CD4-positive, CD25-positive, alpha-beta regulatory T cell (primary cell): ENCODE results near the gene TPM1. TPM values are rescaled to one million over a fixed set of nuclear protein-coding genes. Genes with fewer than 3 reads are reported as not detected.
A peak's percentile ranks its signal among the peaks of the same experiment; 100 is the strongest.
"Not testable (repeated sequence)": the region's sequence is repeated elsewhere in the genome, so short reads cannot be mapped to it uniquely, and the experiment has no call there.

ENCODE experiments used
- ATAC-seq, 2 donors: fragments of 150-1000 bp; cut with Tn5 transposase; one replicate each; pipeline ENCODE4 v1.10.0; 2021; ENCODE audit warnings: low read depth in 2 of 2, moderate number of reproducible peaks in 2 of 2, moderate library complexity in 1 of 2
- DNase-seq, 3 donors: peaks; one replicate each; pipeline versions ENCODE4 v3.0.0 to v3.0.0-alpha.2; 2012 to 2022; ENCODE audit warnings: mixed read lengths in 1 of 3
- H3K27ac ChIP-seq: one replicate; pipeline ENCODE4 v1.7.0; 2013; ENCODE audit warnings: mild to moderate bottlenecking, low read length; ENCODE audit not compliant: insufficient read depth, poor library complexity, severe bottlenecking
- H3K27me3 ChIP-seq: one replicate; pipeline ENCODE4 v1.7.0; 2013; ENCODE audit warnings: low read length; ENCODE audit not compliant: control insufficient read depth, insufficient read depth
- H3K36me3 ChIP-seq: one replicate; pipeline ENCODE4 v1.7.0; 2013; ENCODE audit warnings: mild to moderate bottlenecking, low read length, moderate library complexity; ENCODE audit not compliant: control insufficient read depth, insufficient read depth
- H3K4me1 ChIP-seq: 2 replicates; pipeline ENCODE4 v1.7.0; 2013; ENCODE audit warnings: mild to moderate bottlenecking, low read length; ENCODE audit not compliant: insufficient read depth, control insufficient read depth, poor library complexity, severe bottlenecking
- H3K4me3 ChIP-seq: one replicate; pipeline ENCODE4 v1.7.0; 2013; ENCODE audit warnings: low read depth, mild to moderate bottlenecking, low read length, moderate library complexity
- H3K9me3 ChIP-seq, 2 experiments: 1 replicate in 1 of 2; 2 replicates in 1 of 2; pipeline ENCODE4 v1.7.0; 2013; ENCODE audit warnings: low read length in 2 of 2, mild to moderate bottlenecking in 1 of 2, moderate library complexity in 1 of 2; ENCODE audit not compliant: control insufficient read depth in 2 of 2
- H3K27ac Mint-ChIP-seq, 3 donors: one replicate each; pipeline ENCODE4 v1.8.0; 2020 to 2022; ENCODE audit warnings: mild to moderate bottlenecking in 3 of 3, mixed read lengths in 3 of 3, moderate library complexity in 2 of 3
- H3K27me3 Mint-ChIP-seq: one replicate; pipeline ENCODE4 v1.8.0; 2022; ENCODE audit warnings: mild to moderate bottlenecking, mixed read lengths
- H3K36me3 Mint-ChIP-seq: one replicate; pipeline ENCODE4 v1.8.0; 2020; ENCODE audit warnings: mixed read lengths
- H3K4me1 Mint-ChIP-seq, 4 donors: one replicate each; pipeline ENCODE4 v1.8.0; 2020 to 2022; ENCODE audit warnings: mixed read lengths in 4 of 4, mild to moderate bottlenecking in 1 of 4
- H3K4me3 Mint-ChIP-seq, 4 donors: one replicate each; pipeline ENCODE4 v1.8.0; 2020 to 2022; ENCODE audit warnings: mild to moderate bottlenecking in 4 of 4, mixed read lengths in 4 of 4, moderate library complexity in 3 of 4
- H3K9me3 Mint-ChIP-seq, 7 donors: one replicate each; pipeline ENCODE4 v1.8.0; 2020 to 2022; ENCODE audit warnings: mixed read lengths in 7 of 7, mild to moderate bottlenecking in 3 of 7, moderate library complexity in 2 of 7
- polyA plus RNA-seq, 4 donors: library from polyadenylated mRNA; unstranded; fragments of 300-500 nt; fragmentation: Illumina TruSeq; gene quantifications; one replicate each; pipeline ENCODE4 v1.2.3, GENCODE V29; 2021
- total RNA-seq: library from RNA; stranded (reverse); gene quantifications from one replicate; pipeline ENCODE4 v1.2.3, GENCODE V29; 2022

TPM1 gene
- total and polyA plus RNA-seq, 5 donors from 2014 or later, result 7.2 to 12.1 (median 11.0) TPM

GRCh38 chr15:63091679-63092446, 49.3 kb downstream of the TPM1 start:
- Histone ChIP-seq H3K9me3 (no peaks in the 10 kb centered on the region), H3K27ac (no peak overlapping the region), H3K36me3 (no peaks in the 10 kb centered on the region), H3K27me3 (no peaks in the 10 kb centered on the region), H3K4me3 (no peak overlapping the region), H3K4me1 (no peaks in the 10 kb centered on the region)
- Mint-ChIP-seq H3K4me3 (no peak overlapping the region), H3K4me1 (peaks cover 0 to 4% (median 0%) of the 10 kb centered on the region in 4 donors), H3K27ac (peak overlapping the region in 1 of 3 donors; percentile 32), H3K9me3 (no peaks in the 10 kb centered on the region), H3K27me3 (peaks cover 6% of the 10 kb centered on the region), H3K36me3 (no peaks in the 10 kb centered on the region)
- ATAC-seq (no peak), DNase-seq (no peak)

GRCh38 chr15:63093486-63094205, 51.1 kb downstream of the TPM1 start:
- H3K9me3 ChIP-seq, result no peaks in the 10 kb centered on the region
- ATAC-seq (peak; percentile 83 to 84), DNase-seq (peak; percentile 43 to 74 (median 61))
- Mint-ChIP-seq H3K4me1 (peaks cover 0 to 4% (median 0%) of the 10 kb centered on the region in 4 donors), H3K9me3 (no peaks in the 10 kb centered on the region), H3K27me3 (peaks cover 6% of the 10 kb centered on the region), H3K36me3 (no peaks in the 10 kb centered on the region), H3K4me3 (peak overlapping the region in 1 of 4 donors; percentile 29), H3K27ac (no peak overlapping the region)
- no peaks in the 10 kb centered on the region for H3K36me3 ChIP-seq
- H3K4me1 ChIP-seq, result no peaks in the 10 kb centered on the region
- no peaks in the 10 kb centered on the region for H3K27me3 ChIP-seq
- H3K4me3 ChIP-seq, result no peak overlapping the region
- H3K27ac ChIP-seq, result no peak overlapping the region

GRCh38 chr15:63094495-63094931, 52.0 kb downstream of the TPM1 start:
- Histone ChIP-seq H3K27ac (no peak overlapping the region), H3K4me3 (no peak overlapping the region), H3K9me3 (no peaks in the 10 kb centered on the region), H3K4me1 (no peaks in the 10 kb centered on the region), H3K27me3 (no peaks in the 10 kb centered on the region), H3K36me3 (no peaks in the 10 kb centered on the region)
- H3K4me3 Mint-ChIP-seq, result no peak overlapping the region
- H3K27me3 Mint-ChIP-seq, result peaks cover 8% of the 10 kb centered on the region
- ATAC-seq (no peak), DNase-seq (no peak)
- no peak overlapping the region for H3K27ac Mint-ChIP-seq
- H3K36me3 Mint-ChIP-seq, result no peaks in the 10 kb centered on the region
- H3K4me1 Mint-ChIP-seq, result peaks cover 0 to 4% (median 0%) of the 10 kb centered on the region in 4 donors
- H3K9me3 Mint-ChIP-seq, result no peaks in the 10 kb centered on the region

GRCh38 chr15:63096178-63096577, 53.6 kb downstream of the TPM1 start:
- Histone ChIP-seq H3K27me3 (no peaks in the 10 kb centered on the region), H3K4me1 (no peaks in the 10 kb centered on the region), H3K4me3 (no peak overlapping the region), H3K27ac (no peak overlapping the region), H3K9me3 (no peaks in the 10 kb centered on the region), H3K36me3 (no peaks in the 10 kb centered on the region)
- Mint-ChIP-seq H3K4me1 (peaks cover 0 to 4% (median 0%) of the 10 kb centered on the region in 4 donors), H3K27ac (no peak overlapping the region), H3K4me3 (no peak overlapping the region), H3K36me3 (no peaks in the 10 kb centered on the region), H3K9me3 (no peaks in the 10 kb centered on the region), H3K27me3 (peaks cover 12% of the 10 kb centered on the region)
- no peak for ATAC-seq
- no peak for DNase-seq

- H3K4me1 Mint-ChIP-seq, H3K4me3 ChIP-seq, H3K36me3 Mint-ChIP-seq, H3K4me3 Mint-ChIP-seq, H3K27ac ChIP-seq, H3K27me3 ChIP-seq, ATAC-seq, DNase-seq, H3K36me3 ChIP-seq, H3K9me3 ChIP-seq, H3K9me3 Mint-ChIP-seq, H3K27ac Mint-ChIP-seq, H3K4me1 ChIP-seq: not testable (repeated sequence)
- H3K27me3 Mint-ChIP-seq, result peaks cover 21% of the 10 kb centered on the region
Observed at GRCh38 chr15:63098901-63099300, 56.4 kb downstream of the TPM1 start.

GRCh38 chr15:63099581-63099980, 57.0 kb downstream of the TPM1 start:
- ATAC-seq, H3K36me3 Mint-ChIP-seq, H3K4me3 ChIP-seq, DNase-seq, H3K27me3 ChIP-seq, H3K27ac ChIP-seq, H3K4me1 ChIP-seq, H3K36me3 ChIP-seq, H3K9me3 ChIP-seq, H3K4me3 Mint-ChIP-seq, H3K27ac Mint-ChIP-seq, H3K9me3 Mint-ChIP-seq, H3K4me1 Mint-ChIP-seq: not testable (repeated sequence)
- H3K27me3 Mint-ChIP-seq, result peaks cover 26% of the 10 kb centered on the region

GRCh38 chr15:63103416-63103815, 60.9 kb downstream of the TPM1 start:
- Mint-ChIP-seq H3K4me3 (no peak overlapping the region), H3K27me3 (peaks cover 31% of the 10 kb centered on the region), H3K36me3 (no peaks in the 10 kb centered on the region), H3K27ac (peak overlapping the region in 1 of 3 donors; percentile 11), H3K4me1 (no peaks in the 10 kb centered on the region), H3K9me3 (peaks cover 0 to 2% (median 0%) of the 10 kb centered on the region in 7 donors)
- no peak overlapping the region for H3K27ac ChIP-seq
- DNase-seq, result no peak
- H3K36me3 ChIP-seq, result no peaks in the 10 kb centered on the region
- H3K27me3 ChIP-seq, result no peaks in the 10 kb centered on the region
- no peaks in the 10 kb centered on the region for H3K9me3 ChIP-seq
- no peaks in the 10 kb centered on the region for H3K4me1 ChIP-seq
- no peak overlapping the region for H3K4me3 ChIP-seq
- ATAC-seq, result no peak
